Ishikawa (cell line): ENCODE results near the gene CIC.

Experiments used
- CEBPB ChIP-seq: IDR thresholded peaks from 2 replicates; pipeline ENCODE4 v1.6.1; 2012
- CREB1 ChIP-seq: IDR thresholded peaks from 2 replicates; pipeline ENCODE4 v1.6.1; 2012; ENCODE audit warnings: low read depth
- RAD21 ChIP-seq: IDR thresholded peaks from 2 replicates; pipeline ENCODE4 v1.6.1; 2012; ENCODE audit warnings: low read depth
- TF ChIP-seq, protein P1 (sequence below): IDR thresholded peaks from 2 replicates; pipeline ENCODE4 v1.6.1; 2012; ENCODE audit warnings: low read depth, mild to moderate bottlenecking
- TF ChIP-seq, protein P2 (sequence below): IDR thresholded peaks from 2 replicates; pipeline ENCODE4 v1.6.1; 2012

DNA sequence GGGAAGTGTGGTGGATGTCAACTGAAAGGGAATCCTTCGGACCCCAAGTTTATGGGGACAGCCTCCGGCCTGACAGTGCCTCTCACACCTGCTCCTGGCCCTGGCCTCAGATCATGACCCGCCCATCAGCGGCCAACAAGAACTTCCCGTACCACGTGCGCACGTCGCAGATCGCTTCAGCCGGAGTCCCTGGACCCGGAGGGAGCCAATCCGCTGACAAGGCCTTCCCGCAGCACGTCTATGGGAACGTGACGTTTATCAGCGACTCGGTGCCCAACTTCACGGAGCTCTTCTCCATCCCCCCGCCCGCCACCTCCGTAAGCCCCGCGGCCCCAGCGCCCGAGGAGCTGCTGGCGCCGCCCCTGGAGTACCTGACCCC, 54.4 kb downstream of the CIC start:
- TF ChIP-seq, protein P1, sequence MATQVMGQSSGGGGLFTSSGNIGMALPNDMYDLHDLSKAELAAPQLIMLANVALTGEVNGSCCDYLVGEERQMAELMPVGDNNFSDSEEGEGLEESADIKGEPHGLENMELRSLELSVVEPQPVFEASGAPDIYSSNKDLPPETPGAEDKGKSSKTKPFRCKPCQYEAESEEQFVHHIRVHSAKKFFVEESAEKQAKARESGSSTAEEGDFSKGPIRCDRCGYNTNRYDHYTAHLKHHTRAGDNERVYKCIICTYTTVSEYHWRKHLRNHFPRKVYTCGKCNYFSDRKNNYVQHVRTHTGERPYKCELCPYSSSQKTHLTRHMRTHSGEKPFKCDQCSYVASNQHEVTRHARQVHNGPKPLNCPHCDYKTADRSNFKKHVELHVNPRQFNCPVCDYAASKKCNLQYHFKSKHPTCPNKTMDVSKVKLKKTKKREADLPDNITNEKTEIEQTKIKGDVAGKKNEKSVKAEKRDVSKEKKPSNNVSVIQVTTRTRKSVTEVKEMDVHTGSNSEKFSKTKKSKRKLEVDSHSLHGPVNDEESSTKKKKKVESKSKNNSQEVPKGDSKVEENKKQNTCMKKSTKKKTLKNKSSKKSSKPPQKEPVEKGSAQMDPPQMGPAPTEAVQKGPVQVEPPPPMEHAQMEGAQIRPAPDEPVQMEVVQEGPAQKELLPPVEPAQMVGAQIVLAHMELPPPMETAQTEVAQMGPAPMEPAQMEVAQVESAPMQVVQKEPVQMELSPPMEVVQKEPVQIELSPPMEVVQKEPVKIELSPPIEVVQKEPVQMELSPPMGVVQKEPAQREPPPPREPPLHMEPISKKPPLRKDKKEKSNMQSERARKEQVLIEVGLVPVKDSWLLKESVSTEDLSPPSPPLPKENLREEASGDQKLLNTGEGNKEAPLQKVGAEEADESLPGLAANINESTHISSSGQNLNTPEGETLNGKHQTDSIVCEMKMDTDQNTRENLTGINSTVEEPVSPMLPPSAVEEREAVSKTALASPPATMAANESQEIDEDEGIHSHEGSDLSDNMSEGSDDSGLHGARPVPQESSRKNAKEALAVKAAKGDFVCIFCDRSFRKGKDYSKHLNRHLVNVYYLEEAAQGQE: no peak
- TF ChIP-seq, protein P2, sequence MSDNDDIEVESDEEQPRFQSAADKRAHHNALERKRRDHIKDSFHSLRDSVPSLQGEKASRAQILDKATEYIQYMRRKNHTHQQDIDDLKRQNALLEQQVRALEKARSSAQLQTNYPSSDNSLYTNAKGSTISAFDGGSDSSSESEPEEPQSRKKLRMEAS: no peak
- TF ChIP-seq CREB1 (no peak), CEBPB (no peak), RAD21 (no peak)
